OCI-LY7 (cell line): ENCODE results near the gene ZNF423. TPM values are rescaled to one million over a fixed set of nuclear protein-coding genes. Genes with fewer than 3 reads are reported as not detected.

Experiments used
- BruUV-seq: library from RNA; stranded (reverse); fragments of 400-500 nt; replicated peaks from 2 replicates; lab custom pipeline; 2021; lab: Mats Ljungman, UMichigan
- CTCF ChIA-PET: fragments of 300-600 bp; sonication (Branson Sonifier 250); formaldehyde crosslinking; loops from one replicate; lab custom pipeline; 2022; ENCODE audit warnings: antibody characterized with exemption; ENCODE audit not compliant: unreplicated experiment; lab: Charles Lee
- POLR2A ChIA-PET: fragments of 300-600 bp; sonication (Branson Sonifier 250); formaldehyde crosslinking; loops from one replicate; lab custom pipeline; 2022; ENCODE audit warnings: antibody characterized with exemption; lab: Charles Lee
- DNase-seq: peaks from one replicate; pipeline ENCODE4 v3.0.0-alpha.2; 2015; ENCODE audit warnings: low spot score
- H2AFZ ChIP-seq: fragments of 200-600 bp; sonication (generic), shearing (Covaris generic); 2 replicates; pipeline ENCODE4 v1.6.1; 2014; ENCODE audit warnings: mild to moderate bottlenecking, antibody characterized with exemption, low read length, moderate library complexity
- H3K27ac ChIP-seq: fragments of 200-600 bp; sonication (generic); 2 replicates; pipeline ENCODE4 v1.5.1; 2014; ENCODE audit warnings: mixed run types, low read depth, mild to moderate bottlenecking, moderate library complexity, low read length, inconsistent platforms; ENCODE audit not compliant: poor library complexity, severe bottlenecking
- H3K36me3 ChIP-seq: fragments of 200-600 bp; sonication (generic); 2 replicates; pipeline ENCODE4 v1.6.1; 2014; ENCODE audit warnings: mild to moderate bottlenecking, antibody characterized with exemption, low read length, moderate library complexity, mixed read lengths; ENCODE audit not compliant: insufficient read depth
- H3K4me1 ChIP-seq: fragments of 200-600 bp; sonication (generic); 2 replicates; pipeline ENCODE4 v1.5.1; 2014; ENCODE audit warnings: mild to moderate bottlenecking, low read length; ENCODE audit not compliant: insufficient read depth, poor library complexity, severe bottlenecking
- H3K4me2 ChIP-seq: fragments of 200-600 bp; sonication (generic); 2 replicates; pipeline ENCODE4 v1.6.1; 2014; ENCODE audit warnings: mild to moderate bottlenecking, low read length
- H3K4me3 ChIP-seq: fragments of 200-600 bp; sonication (generic); 2 replicates; pipeline ENCODE4 v1.5.1; 2014; ENCODE audit warnings: mild to moderate bottlenecking, low read depth, low read length; ENCODE audit not compliant: poor library complexity, severe bottlenecking
- H3K79me2 ChIP-seq: fragments of 200-600 bp; sonication (generic); 2 replicates; pipeline ENCODE4 v1.6.1; 2016; ENCODE audit warnings: low read depth, mild to moderate bottlenecking, low read length, moderate library complexity, mixed read lengths; ENCODE audit not compliant: insufficient read depth
- H3K9me2 ChIP-seq: fragments of 200-600 bp; sonication (generic); 2 replicates; pipeline ENCODE4 v1.6.1; 2016; ENCODE audit warnings: mild to moderate bottlenecking, low read length, mixed read lengths; ENCODE audit not compliant: insufficient read depth
- H3K9me3 ChIP-seq: fragments of 200-600 bp; sonication (generic); 2 replicates; pipeline ENCODE4 v1.6.1; 2014; ENCODE audit warnings: mild to moderate bottlenecking, mixed run types, low read length, mixed read lengths
- H4K20me1 ChIP-seq: fragments of 200-600 bp; sonication (generic); 2 replicates; pipeline ENCODE4 v1.6.1; 2014; ENCODE audit warnings: mild to moderate bottlenecking, antibody characterized with exemption, low read length, moderate library complexity, mixed read lengths; ENCODE audit not compliant: insufficient read depth
- EZH2phosphoT487 ChIP-seq: fragments of 200-600 bp; sonication (generic); IDR thresholded peaks from 2 replicates; pipeline ENCODE4 v1.6.1; 2018; ENCODE audit warnings: low read depth, borderline replicate concordance, mild to moderate bottlenecking, mixed run types, antibody characterized with exemption, low read length, moderate library complexity, mixed read lengths
- intact Hi-C: fragments of 100-400 bp; cut with micrococcal nuclease; formaldehyde crosslinking; loops from one replicate; pipeline ENCODE4 v1.10.0; 2022; ENCODE audit not compliant: unreplicated experiment
- total RNA-seq, 2 experiments: library from RNA; depleted of rRNA in 1 of 2; stranded (reverse); fragments of >200 nt in 1 of 2; shearing (Covaris generic) in 1 of 2; gene quantifications; 2 replicates each; pipeline ENCODE4 v1.2.3, GENCODE V29; 2014 to 2022
- TF ChIP-seq, protein P1 (sequence below): fragments of 200-600 bp; sonication (generic); conservative IDR thresholded peaks from 2 replicates; pipeline ENCODE4 v1.5.1; 2014; ENCODE audit warnings: mild to moderate bottlenecking, antibody characterized with exemption, low read length, moderate library complexity, mixed read lengths

The ZNF423 gene
- total RNA-seq, 2 experiments from 2014 or later, result 0.09 to 0.13 TPM

DNA sequence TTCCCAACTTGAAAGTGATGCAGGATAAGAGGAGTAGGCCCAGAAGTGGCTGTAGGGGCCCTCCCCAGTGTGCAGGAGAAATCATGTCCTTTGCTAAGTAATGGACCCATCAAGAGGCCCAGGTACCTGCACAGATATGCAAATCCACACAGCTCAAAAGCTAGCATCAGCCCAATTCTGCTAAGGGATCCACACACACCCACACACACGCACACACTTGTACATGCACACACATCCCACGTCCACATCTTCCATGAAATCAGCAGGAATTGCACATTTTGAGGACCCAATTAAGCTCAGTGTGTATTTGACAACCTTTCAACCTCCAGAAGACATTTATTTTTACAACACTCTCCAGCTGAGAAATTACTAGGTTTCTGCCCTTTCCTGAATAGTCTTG lies 297.5 kb downstream of the ZNF423 start:
- TF ChIP-seq, protein P1, sequence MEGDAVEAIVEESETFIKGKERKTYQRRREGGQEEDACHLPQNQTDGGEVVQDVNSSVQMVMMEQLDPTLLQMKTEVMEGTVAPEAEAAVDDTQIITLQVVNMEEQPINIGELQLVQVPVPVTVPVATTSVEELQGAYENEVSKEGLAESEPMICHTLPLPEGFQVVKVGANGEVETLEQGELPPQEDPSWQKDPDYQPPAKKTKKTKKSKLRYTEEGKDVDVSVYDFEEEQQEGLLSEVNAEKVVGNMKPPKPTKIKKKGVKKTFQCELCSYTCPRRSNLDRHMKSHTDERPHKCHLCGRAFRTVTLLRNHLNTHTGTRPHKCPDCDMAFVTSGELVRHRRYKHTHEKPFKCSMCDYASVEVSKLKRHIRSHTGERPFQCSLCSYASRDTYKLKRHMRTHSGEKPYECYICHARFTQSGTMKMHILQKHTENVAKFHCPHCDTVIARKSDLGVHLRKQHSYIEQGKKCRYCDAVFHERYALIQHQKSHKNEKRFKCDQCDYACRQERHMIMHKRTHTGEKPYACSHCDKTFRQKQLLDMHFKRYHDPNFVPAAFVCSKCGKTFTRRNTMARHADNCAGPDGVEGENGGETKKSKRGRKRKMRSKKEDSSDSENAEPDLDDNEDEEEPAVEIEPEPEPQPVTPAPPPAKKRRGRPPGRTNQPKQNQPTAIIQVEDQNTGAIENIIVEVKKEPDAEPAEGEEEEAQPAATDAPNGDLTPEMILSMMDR, result no peak
- TF ChIP-seq EZH2phosphoT487, result no peak
- no peak for DNase-seq
- Histone ChIP-seq H3K79me2 (no peaks in the 10 kb centered on the region), H3K4me1 (no peaks in the 10 kb centered on the region), H3K27ac (no peak overlapping the region), H3K4me3 (no peak overlapping the region), H3K4me2 (no peak overlapping the region), H3K36me3 (no peaks in the 10 kb centered on the region), H3K9me3 (no peaks in the 10 kb centered on the region), H3K9me2 (no peaks in the 10 kb centered on the region), H4K20me1 (no peaks in the 10 kb centered on the region), H2AFZ (no peak overlapping the region)
- CTCF ChIA-PET, result no interaction called here
- POLR2A ChIA-PET, result no interaction called here
- intact Hi-C loops, result no loop called here
- BruUV-seq, result no TSS peak

GRCh38 chr16:49556606-49557446 lies 299.1 kb downstream of the ZNF423 start:
- no peaks in the 10 kb centered on the region for H3K9me3 ChIP-seq
- no peaks in the 10 kb centered on the region for H3K4me1 ChIP-seq
- intact Hi-C loops, result loop anchor here (1.0 kb wide), 1 partner anchor 36 kb away; no protein-coding TSS in a partner anchor
- no peak overlapping the region for H2AFZ ChIP-seq
- CTCF ChIA-PET, result interaction anchor here (0.5 kb wide), 1 partner anchor 116 kb away, joined by 3 read pairs; no protein-coding TSS in a partner anchor
- no peaks in the 10 kb centered on the region for H3K79me2 ChIP-seq
- H3K4me2 ChIP-seq, result peak overlapping the region; percentile 22; the same call in 1 of the 2 replicates
- no peak overlapping the region for H3K4me3 ChIP-seq
- no peak overlapping the region for H3K27ac ChIP-seq
- peak; percentile 63 for DNase-seq
- H3K9me2 ChIP-seq, result no peaks in the 10 kb centered on the region
- no peaks in the 10 kb centered on the region for H3K36me3 ChIP-seq
- POLR2A ChIA-PET, result interaction anchor here (0.6 to 1.2 kb wide), 5 partner anchors 8 to 1798 kb away, joined by 3 to 4 read pairs (median 3); no protein-coding TSS in a partner anchor
- TF ChIP-seq, protein P1, result peak; percentile 83
- TF ChIP-seq EZH2phosphoT487, result no peak
- BruUV-seq, result no TSS peak
- no peaks in the 10 kb centered on the region for H4K20me1 ChIP-seq

GRCh38 chr16:49556249-49556605 lies 299.7 kb downstream of the ZNF423 start:
- CTCF ChIA-PET, result no interaction called here
- TF ChIP-seq EZH2phosphoT487, result no peak
- TF ChIP-seq, protein P1, result no peak
- Histone ChIP-seq H3K27ac (no peak overlapping the region), H3K9me2 (no peaks in the 10 kb centered on the region), H3K4me1 (no peaks in the 10 kb centered on the region), H3K4me2 (peak overlapping the region; percentile 22; the same call in 1 of the 2 replicates), H3K4me3 (no peak overlapping the region), H3K79me2 (no peaks in the 10 kb centered on the region), H2AFZ (no peak overlapping the region), H3K9me3 (no peaks in the 10 kb centered on the region), H4K20me1 (no peaks in the 10 kb centered on the region), H3K36me3 (no peaks in the 10 kb centered on the region)
- no peak for DNase-seq
- BruUV-seq, result no TSS peak
- intact Hi-C loops, result loop anchor here (1.0 kb wide), 1 partner anchor 37 kb away; no protein-coding TSS in a partner anchor
- POLR2A ChIA-PET, result interaction anchor here (1.0 to 1.2 kb wide), 2 partner anchors 9 to 13 kb away, joined by 3 read pairs; no protein-coding TSS in a partner anchor
